WI38 (cell line): Measurements from ENCODE around the gene FOXN1.
"Not testable (repeated sequence)": the region's sequence is repeated elsewhere in the genome, so short reads cannot be mapped to it uniquely, and the experiment has no call there.

Source experiments
- H3K4me3 ChIP-seq: 2 replicates; pipeline ENCODE4 v1.5.1; 2011; ENCODE audit warnings: low read depth, mild to moderate bottlenecking, control low read depth, low read length
- CTCF ChIP-seq: IDR thresholded peaks from 2 replicates; pipeline ENCODE4 v1.5.1; 2012; ENCODE audit warnings: low read depth, mild to moderate bottlenecking, control low read depth, low read length

Gene FOXN1

GRCh38 chr17:28515518-28515917 lies 9.4 kb downstream of the FOXN1 start:
- TF ChIP-seq CTCF: no peak
- no peak overlapping the region for H3K4me3 ChIP-seq

- TF ChIP-seq CTCF: no peak
- H3K4me3 ChIP-seq: no peak overlapping the region
Measured at GRCh38 chr17:28518132-28518531, 12.0 kb downstream of the FOXN1 start.

- no peak overlapping the region for H3K4me3 ChIP-seq
- no peak for TF ChIP-seq CTCF
Measured at GRCh38 chr17:28518578-28518977, 12.4 kb downstream of the FOXN1 start.

GRCh38 chr17:28519236-28519635 lies 13.1 kb downstream of the FOXN1 start:
- no peak overlapping the region for H3K4me3 ChIP-seq
- TF ChIP-seq CTCF: no peak

GRCh38 chr17:28520687-28521086 lies 14.5 kb downstream of the FOXN1 start:
- no peak for TF ChIP-seq CTCF
- H3K4me3 ChIP-seq: no peak overlapping the region

- TF ChIP-seq CTCF: no peak
- H3K4me3 ChIP-seq: no peak overlapping the region
Measured at GRCh38 chr17:28521311-28522085, 15.3 kb downstream of the FOXN1 start.

- not testable (repeated sequence) for H3K4me3 ChIP-seq
Measured at GRCh38 chr17:28522281-28522680, 16.1 kb downstream of the FOXN1 start.

- H3K4me3 ChIP-seq: no peak overlapping the region
- TF ChIP-seq CTCF: no peak
Measured at GRCh38 chr17:28523186-28523585, 17.0 kb downstream of the FOXN1 start.
